ENCODE measurements around the gene GFPT2. TPM values are rescaled to one million over a fixed set of nuclear protein-coding genes. Genes with fewer than 3 reads are reported as not detected.

Gene GFPT2
- total and polyA plus RNA-seq, 7 donors, result 2.0 to 7.2 (median 4.4) TPM

- no peak overlapping the region for H3K27ac ChIP-seq
Measured at GRCh38 chr5:180371949-180372348, 18.8 kb upstream of the GFPT2 start.

GRCh38 chr5:180370861-180371641 is 17.9 kb upstream of the GFPT2 start:
- DNase-seq, result peak; percentile 53 to 72

More at GRCh38 chr5:180371949-180372348, 18.8 kb upstream of the GFPT2 start:
- H3K4me3 ChIP-seq, result no peak overlapping the region
- no peaks in the 10 kb centered on the region for H3K9me3 ChIP-seq
- intact Hi-C loops (cut with DNase I), result no loop called here
- no peak for ATAC-seq
- WGBS, 3 donors, result 93 to 94% (median 93%) methylated on average over 5 of the region's 5 CpGs
- no peaks in the 10 kb centered on the region for H3K36me3 ChIP-seq (ENCODE audit: insufficient read depth in 1 of 2, low read depth in 1 of 2)
- DNase-seq, result no peak
- no peak for TF ChIP-seq CTCF (IDR thresholded peaks at IDR 0.05)
- H3K4me1 ChIP-seq, result no peaks in the 10 kb centered on the region
- H3K27me3 ChIP-seq (ENCODE audit: insufficient read depth in 3 of 3, low read length in 2 of 3), result peaks cover 0 to 17% (median 4%) of the 10 kb centered on the region in 3 donors

GRCh38 chr5:180367991-180368390 is 14.9 kb upstream of the GFPT2 start:
- Histone ChIP-seq H3K36me3 (ENCODE audit: insufficient read depth in 1 of 2, low read depth in 1 of 2) (no peaks in the 10 kb centered on the region), H3K9me3 (no peaks in the 10 kb centered on the region), H3K27ac (no peak overlapping the region), H3K4me3 (no peak overlapping the region), H3K27me3 (ENCODE audit: insufficient read depth in 3 of 3, low read length in 2 of 3) (peaks cover 0 to 26% (median 4%) of the 10 kb centered on the region in 3 donors), H3K4me1 (no peaks in the 10 kb centered on the region)
- ATAC-seq (no peak), DNase-seq (no peak)
- 43 to 62% (median 51%) methylated on average over 4 of the region's 4 CpGs for whole genome bisulfite sequencing, 3 donors
- intact Hi-C loops (cut with DNase I), result no loop called here
- no peak for TF ChIP-seq CTCF (IDR thresholded peaks at IDR 0.05)

More at GRCh38 chr5:180370861-180371641, 17.9 kb upstream of the GFPT2 start:
- H3K4me3 ChIP-seq, result no peak overlapping the region
- intact Hi-C loops (cut with DNase I), result no loop called here
- no peaks in the 10 kb centered on the region for H3K36me3 ChIP-seq (ENCODE audit: insufficient read depth in 1 of 2, low read depth in 1 of 2)
- WGBS, 3 donors, result 47 to 65% (median 58%) methylated on average over 22 to 24 of the region's 24 CpGs
- no peaks in the 10 kb centered on the region for H3K4me1 ChIP-seq
- no peak for TF ChIP-seq CTCF (IDR thresholded peaks at IDR 0.05)
- no peaks in the 10 kb centered on the region for H3K9me3 ChIP-seq
- ATAC-seq, result peak; percentile 27 to 66 (median 38)
- H3K27ac ChIP-seq, result no peak overlapping the region
- H3K27me3 ChIP-seq (ENCODE audit: insufficient read depth in 3 of 3, low read length in 2 of 3), result peaks cover 0 to 21% (median 4%) of the 10 kb centered on the region in 3 donors

DNA sequence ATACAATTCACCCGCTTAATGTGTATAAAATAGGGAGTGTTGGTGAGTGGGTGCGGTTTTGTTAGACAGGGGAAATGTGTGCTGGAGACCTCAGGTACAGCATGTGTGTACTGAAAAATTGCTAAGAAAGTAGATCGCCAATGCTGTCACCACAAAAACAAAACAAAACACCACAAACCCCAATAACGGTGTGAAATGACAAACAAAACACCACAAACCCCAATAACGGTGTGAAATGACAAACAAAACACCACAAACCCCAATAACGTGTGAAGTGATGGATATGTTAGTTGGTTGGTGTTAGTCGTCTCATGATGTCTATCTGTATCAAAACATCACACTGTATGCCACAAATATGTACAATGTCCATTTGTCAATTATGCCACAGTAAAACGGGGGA is 14.2 kb upstream of the GFPT2 start:
- no peak for DNase-seq
- Histone ChIP-seq H3K27ac (no peak overlapping the region), H3K27me3 (ENCODE audit: insufficient read depth in 3 of 3, low read length in 2 of 3) (peaks cover 0 to 24% (median 4%) of the 10 kb centered on the region in 3 donors), H3K4me3 (no peak overlapping the region), H3K4me1 (no peaks in the 10 kb centered on the region), H3K36me3 (ENCODE audit: insufficient read depth in 1 of 2, low read depth in 1 of 2) (no peaks in the 10 kb centered on the region), H3K9me3 (no peaks in the 10 kb centered on the region)
- intact Hi-C loops (cut with DNase I), result no loop called here
- WGBS, 3 donors, result 90 to 94% (median 90%) methylated on average over 8 of the region's 8 CpGs
- TF ChIP-seq CTCF (IDR thresholded peaks at IDR 0.05), result no peak
- ATAC-seq, result no peak

Measured in psoas muscle (tissue), 8 donors.